MM.1S (cell line): ENCODE data around the gene PACRG.

Experiments
- DNase-seq: peaks from one replicate; pipeline ENCODE4 v3.0.0-alpha.2; 2015
- H2AFZ ChIP-seq: fragments of 300-600 bp; sonication (generic); 2 replicates; pipeline ENCODE4 v1.6.0; 2016; ENCODE audit warnings: antibody characterized with exemption, low read length
- H3F3A ChIP-seq: fragments of 300-600 bp; sonication (generic); 2 replicates; pipeline ENCODE4 v1.6.1; 2016; ENCODE audit warnings: mild to moderate bottlenecking, antibody characterized with exemption, low read length, moderate library complexity, mixed read lengths; ENCODE audit not compliant: insufficient read depth
- H3K27ac ChIP-seq: fragments of 300-600 bp; sonication (generic); 2 replicates; pipeline ENCODE4 v1.5.1; 2016; ENCODE audit warnings: mild to moderate bottlenecking, low read length
- H3K27me3 ChIP-seq: fragments of 300-600 bp; sonication (generic); replicated peaks from 2 replicates; pipeline ENCODE4 v1.6.0; 2016; ENCODE audit warnings: low read length; ENCODE audit not compliant: insufficient read depth
- H3K36me3 ChIP-seq: fragments of 300-600 bp; sonication (generic); replicated peaks from 2 replicates; pipeline ENCODE4 v1.6.1; 2016; ENCODE audit warnings: mild to moderate bottlenecking, low read length, mixed read lengths; ENCODE audit not compliant: insufficient read depth
- H3K4me1 ChIP-seq: fragments of 300-600 bp; sonication (generic); 2 replicates; pipeline ENCODE4 v1.6.1; 2016; ENCODE audit warnings: low read length, mixed read lengths
- H3K4me2 ChIP-seq: fragments of 300-600 bp; sonication (generic); 2 replicates; pipeline ENCODE4 v1.6.0; 2016; ENCODE audit warnings: low read depth, low read length
- H3K4me3 ChIP-seq: fragments of 300-600 bp; sonication (generic); 2 replicates; pipeline ENCODE4 v1.5.1; 2016; ENCODE audit warnings: low read length, mixed read lengths
- H3K79me2 ChIP-seq: fragments of 300-600 bp; sonication (generic); 2 replicates; pipeline ENCODE4 v1.6.1; 2016; ENCODE audit warnings: mixed run types, low read length, mixed read lengths
- H3K9ac ChIP-seq: fragments of 300-600 bp; sonication (generic); 2 replicates; pipeline ENCODE4 v1.6.1; 2016; ENCODE audit warnings: low read length, mixed read lengths
- H3K9me2 ChIP-seq: fragments of 300-600 bp; sonication (generic); replicated peaks from 2 replicates; pipeline ENCODE4 v1.6.1; 2016; ENCODE audit warnings: mild to moderate bottlenecking, low read length, mixed read lengths; ENCODE audit not compliant: insufficient read depth
- H3K9me3 ChIP-seq: fragments of 300-600 bp; sonication (generic); replicated peaks from 2 replicates; pipeline ENCODE4 v1.6.1; 2016; ENCODE audit warnings: mild to moderate bottlenecking, low read length, mixed read lengths; ENCODE audit not compliant: insufficient read depth
- H4K20me1 ChIP-seq: fragments of 300-600 bp; sonication (generic); 2 replicates; pipeline ENCODE4 v1.6.1; 2016; ENCODE audit warnings: mild to moderate bottlenecking, low read length, moderate library complexity, mixed read lengths; ENCODE audit not compliant: insufficient read depth
- CTCF ChIP-seq: fragments of 300-600 bp; sonication (generic); IDR thresholded peaks from 2 replicates; pipeline ENCODE4 v1.5.1; 2016; ENCODE audit warnings: antibody characterized with exemption, low read length, mixed read lengths
- EZH2 ChIP-seq: fragments of 300-600 bp; sonication (generic); optimal IDR thresholded peaks from 2 replicates; pipeline ENCODE3; 2017; ENCODE audit warnings: low read depth, mild to moderate bottlenecking, antibody characterized with exemption, low read length, mixed read lengths
- EZH2phosphoT487 ChIP-seq: fragments of 300-600 bp; sonication (generic); IDR thresholded peaks from 2 replicates; pipeline ENCODE4 v1.6.1; 2018; ENCODE audit warnings: antibody characterized with exemption, low read length

Gene PACRG

GRCh38 chr6:162871966-162872365 is 144.2 kb downstream of the PACRG start:
- TF ChIP-seq CTCF (no peak), EZH2 (no peak), EZH2phosphoT487 (no peak)
- no peaks in the 10 kb centered on the region for H3K79me2 ChIP-seq
- no peaks in the 10 kb centered on the region for H3K27me3 ChIP-seq
- DNase-seq = no peak
- H2AFZ ChIP-seq = no peak overlapping the region
- H3K4me1 ChIP-seq = no peaks in the 10 kb centered on the region
- H3K36me3 ChIP-seq = no peaks in the 10 kb centered on the region
- H3K4me2 ChIP-seq = no peak overlapping the region
- H3F3A ChIP-seq = no peaks in the 10 kb centered on the region
- H3K4me3 ChIP-seq = no peak overlapping the region
- no peaks in the 10 kb centered on the region for H3K9me3 ChIP-seq
- no peak overlapping the region for H3K9ac ChIP-seq
- H3K9me2 ChIP-seq = no peaks in the 10 kb centered on the region
- no peaks in the 10 kb centered on the region for H4K20me1 ChIP-seq
- H3K27ac ChIP-seq = no peak overlapping the region

- no peaks in the 10 kb centered on the region for H3K36me3 ChIP-seq
- no peaks in the 10 kb centered on the region for H3K4me1 ChIP-seq
- H4K20me1 ChIP-seq = no peaks in the 10 kb centered on the region
- H3K9me2 ChIP-seq = no peaks in the 10 kb centered on the region
- H3F3A ChIP-seq = no peaks in the 10 kb centered on the region
- DNase-seq = no peak
- TF ChIP-seq EZH2 = no peak
- TF ChIP-seq EZH2phosphoT487 = no peak
- TF ChIP-seq CTCF = no peak
- H3K27me3 ChIP-seq = no peaks in the 10 kb centered on the region
- no peak overlapping the region for H3K27ac ChIP-seq
- no peak overlapping the region for H2AFZ ChIP-seq
- H3K9me3 ChIP-seq = no peaks in the 10 kb centered on the region
- H3K4me3 ChIP-seq = no peak overlapping the region
- H3K79me2 ChIP-seq = no peaks in the 10 kb centered on the region
- no peak overlapping the region for H3K4me2 ChIP-seq
- H3K9ac ChIP-seq = no peak overlapping the region
Measured at GRCh38 chr6:162873537-162873936, 145.8 kb downstream of the PACRG start.

GRCh38 chr6:162875070-162875469 is 147.3 kb downstream of the PACRG start:
- H3K4me1 ChIP-seq = no peaks in the 10 kb centered on the region
- no peaks in the 10 kb centered on the region for H3K27me3 ChIP-seq
- no peak for TF ChIP-seq EZH2phosphoT487
- no peak for TF ChIP-seq EZH2
- TF ChIP-seq CTCF = no peak
- H3K9me3 ChIP-seq = no peaks in the 10 kb centered on the region
- H2AFZ ChIP-seq = no peak overlapping the region
- no peaks in the 10 kb centered on the region for H4K20me1 ChIP-seq
- H3K36me3 ChIP-seq = no peaks in the 10 kb centered on the region
- no peaks in the 10 kb centered on the region for H3F3A ChIP-seq
- no peak for DNase-seq
- no peak overlapping the region for H3K9ac ChIP-seq
- H3K79me2 ChIP-seq = no peaks in the 10 kb centered on the region
- H3K27ac ChIP-seq = no peak overlapping the region
- H3K4me2 ChIP-seq = no peak overlapping the region
- no peak overlapping the region for H3K4me3 ChIP-seq
- H3K9me2 ChIP-seq = no peaks in the 10 kb centered on the region
